NCI-H226 (cell line): ENCODE data around the gene MAML3.
"Not testable (repeated sequence)": the region's sequence is repeated elsewhere in the genome, so short reads cannot be mapped to it uniquely, and the experiment has no call there.

ENCODE experiments used
- DNase-seq: peaks from one replicate; pipeline ENCODE4 v3.0.0-alpha.2; 2015

Gene MAML3

GRCh38 chr4:139954512-139954911 is 199.5 kb downstream of the MAML3 start:
- no peak for DNase-seq

GRCh38 chr4:139951021-139951420 is 203.0 kb downstream of the MAML3 start:
- no peak for DNase-seq

DNA sequence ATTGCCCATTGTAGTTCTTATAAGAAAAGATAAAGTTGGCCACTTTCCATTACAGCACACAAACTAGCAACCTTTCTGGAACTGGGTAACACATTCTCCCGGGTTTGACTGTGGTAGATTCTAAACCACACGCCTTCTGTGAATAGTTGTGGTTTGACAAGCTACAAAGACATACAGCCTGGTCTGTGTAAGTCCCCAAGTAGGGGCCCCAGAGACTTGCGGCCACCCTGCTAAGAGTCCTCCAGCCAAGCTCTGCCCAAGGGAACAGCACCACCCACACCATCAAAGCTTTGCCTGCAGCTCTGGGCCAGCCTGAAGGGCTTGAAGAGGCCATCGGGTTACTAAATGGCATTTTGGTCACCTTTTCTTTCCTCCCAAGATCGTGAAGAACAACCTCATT is 203.4 kb downstream of the MAML3 start:
- DNase-seq = no peak

DNA sequence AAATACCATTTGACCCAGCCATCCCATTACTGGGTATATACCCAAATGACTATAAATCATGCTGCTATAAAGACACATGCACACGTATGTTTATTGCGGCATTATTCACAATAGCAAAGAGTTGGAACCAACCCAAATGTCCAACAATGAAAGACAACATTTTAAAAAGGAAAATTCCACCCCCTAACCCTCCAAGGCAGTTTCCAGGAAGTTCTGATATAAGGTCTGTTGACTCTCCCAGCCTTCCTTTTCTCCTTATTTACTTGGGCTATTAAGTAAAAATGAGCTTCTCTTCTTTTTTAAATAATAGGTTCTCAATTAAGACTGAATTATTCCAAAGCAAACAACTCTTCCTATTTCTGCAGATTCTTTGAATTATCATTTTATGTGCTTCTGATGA is 209.1 kb downstream of the MAML3 start:
- not testable (repeated sequence) for DNase-seq

- no peak for DNase-seq
These were observed 210.7 kb downstream of the MAML3 start for GRCh38 chr4:139943277-139943676.

DNA sequence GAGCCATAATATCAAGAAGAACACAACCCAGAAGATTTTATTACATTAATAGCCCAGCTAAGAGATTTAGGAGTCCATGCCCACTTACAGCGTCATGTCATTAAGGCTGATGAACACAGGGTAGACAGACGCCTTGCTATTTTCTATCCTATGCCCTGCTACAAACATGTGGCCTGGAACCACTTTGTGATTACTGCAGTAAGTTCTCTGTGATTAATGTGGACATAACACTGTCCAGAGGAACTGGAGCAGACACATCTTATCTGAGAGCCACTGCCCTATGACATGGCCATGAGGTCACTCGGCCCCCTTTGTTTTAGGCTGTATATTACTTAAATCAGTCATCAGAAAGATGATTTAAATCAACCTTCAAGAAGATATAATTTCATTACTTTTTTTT is 211.7 kb downstream of the MAML3 start:
- no peak for DNase-seq

DNA sequence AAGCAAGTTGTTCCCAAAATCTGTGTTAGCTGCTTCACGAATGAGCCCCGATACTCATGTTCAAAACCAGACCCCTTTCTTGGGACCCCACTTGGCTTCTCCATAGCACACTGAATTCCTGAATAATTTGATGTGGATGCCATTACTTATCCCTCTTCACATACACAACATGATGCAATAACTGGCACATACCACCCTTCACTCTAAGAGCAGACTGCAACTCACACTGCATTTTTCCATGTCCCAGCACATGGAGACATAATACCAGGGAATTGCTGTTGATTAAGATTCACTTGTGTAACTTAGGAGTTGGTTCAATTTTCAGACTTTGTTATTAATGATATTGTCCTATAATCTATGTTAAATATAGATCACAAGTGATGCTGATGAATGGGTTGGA is 213.4 kb downstream of the MAML3 start:
- DNase-seq = no peak

- no peak for DNase-seq
These were observed 215.6 kb downstream of the MAML3 start for GRCh38 chr4:139938414-139938813.

DNA sequence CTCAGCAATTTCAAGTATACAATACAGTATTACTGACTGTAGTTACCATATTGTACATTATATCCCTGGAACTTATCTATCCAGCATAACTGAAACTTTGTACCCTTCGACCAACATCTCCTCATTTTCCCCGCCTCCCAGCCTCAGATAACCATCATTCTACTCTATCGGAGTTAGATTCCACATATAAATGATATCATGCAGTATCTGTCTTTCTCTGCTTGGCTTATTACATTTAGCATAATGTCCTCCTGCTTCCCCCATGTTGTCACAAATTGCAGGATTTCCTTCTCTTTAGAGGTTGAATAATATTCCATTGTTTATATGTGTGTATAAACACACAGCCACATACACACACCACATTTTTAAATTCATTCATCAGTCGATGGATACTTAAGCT is 218.1 kb downstream of the MAML3 start:
- no peak for DNase-seq

DNA sequence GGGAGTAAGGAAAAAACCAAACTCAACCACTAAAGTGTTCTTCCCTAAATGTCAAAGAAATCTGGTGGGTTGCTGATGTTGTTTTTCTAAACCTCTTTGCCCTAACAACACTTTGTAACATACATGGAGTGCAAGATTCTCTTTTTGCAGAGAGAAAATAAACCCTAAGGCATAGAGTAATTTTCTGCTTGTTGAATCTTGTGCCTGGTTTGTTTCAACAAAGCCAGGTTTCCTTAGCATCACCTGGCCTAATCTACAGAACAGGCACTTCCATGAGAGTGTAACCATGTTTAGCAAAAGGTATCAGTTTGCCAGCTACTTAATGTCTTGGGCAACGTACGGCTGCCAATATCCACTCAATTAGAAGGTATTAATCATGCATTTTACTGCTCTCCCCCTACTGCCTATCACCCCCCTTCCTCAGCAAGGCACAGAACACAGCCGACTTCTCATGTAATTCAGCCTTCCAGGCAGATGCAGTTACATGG is 219.2 kb downstream of the MAML3 start:
- DNase-seq = no peak

DNA sequence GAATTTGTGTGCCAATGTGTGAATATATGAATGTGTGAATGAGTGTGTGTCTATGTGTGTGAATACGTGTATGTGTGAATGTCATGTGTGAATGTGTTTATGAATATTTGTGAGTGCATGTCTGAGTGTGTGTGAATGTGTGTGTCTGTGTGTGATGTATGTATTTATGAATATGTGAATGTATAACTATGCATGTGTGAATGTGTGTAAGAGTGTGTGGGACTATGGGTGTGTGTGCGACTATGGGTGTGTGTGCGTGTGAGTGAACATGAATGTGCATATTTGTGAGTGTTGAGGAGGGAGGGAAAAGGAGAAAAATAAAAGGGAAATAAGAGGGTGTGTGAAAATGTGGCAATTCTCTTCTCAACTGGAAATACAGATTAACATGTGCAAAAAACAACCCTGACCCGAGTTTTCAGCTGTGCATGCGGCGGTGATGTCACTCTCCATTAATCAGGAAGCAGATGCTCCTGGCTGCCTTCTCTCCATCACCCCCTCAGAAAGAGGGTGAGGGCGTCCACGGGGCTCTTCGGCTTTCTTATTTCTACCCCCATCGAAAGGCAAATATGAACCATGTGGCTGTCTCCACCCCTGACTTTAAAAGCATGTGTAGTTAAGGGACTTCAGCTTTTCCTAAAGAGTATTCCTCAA is 219.8 kb downstream of the MAML3 start:
- no peak for DNase-seq

GRCh38 chr4:139933541-139933940 is 220.4 kb downstream of the MAML3 start:
- DNase-seq = no peak

DNA sequence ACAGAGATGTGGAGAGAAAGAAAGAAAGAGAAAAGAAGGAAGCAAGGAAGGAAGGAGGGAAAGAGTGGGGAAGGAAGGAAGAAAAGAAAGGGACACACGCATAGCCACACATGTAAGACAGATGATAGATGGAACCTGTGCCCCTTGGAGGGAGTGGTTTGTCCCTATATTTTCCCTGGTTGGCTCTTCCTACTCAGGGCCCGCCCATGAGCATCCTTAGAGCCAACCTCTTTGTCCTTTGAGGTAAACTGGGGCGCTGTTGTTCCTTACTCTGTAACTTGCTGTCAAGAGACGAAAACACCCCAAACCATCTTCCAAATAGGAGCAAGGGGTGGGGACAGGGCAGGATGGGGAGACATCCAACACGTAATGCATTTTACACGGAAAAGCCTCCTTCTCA is 220.9 kb downstream of the MAML3 start:
- no peak for DNase-seq

GRCh38 chr4:139924782-139925181 is 229.2 kb downstream of the MAML3 start:
- DNase-seq = no peak

- DNase-seq = peak; percentile 50
These were observed 231.5 kb downstream of the MAML3 start for GRCh38 chr4:139922406-139923024.

DNA sequence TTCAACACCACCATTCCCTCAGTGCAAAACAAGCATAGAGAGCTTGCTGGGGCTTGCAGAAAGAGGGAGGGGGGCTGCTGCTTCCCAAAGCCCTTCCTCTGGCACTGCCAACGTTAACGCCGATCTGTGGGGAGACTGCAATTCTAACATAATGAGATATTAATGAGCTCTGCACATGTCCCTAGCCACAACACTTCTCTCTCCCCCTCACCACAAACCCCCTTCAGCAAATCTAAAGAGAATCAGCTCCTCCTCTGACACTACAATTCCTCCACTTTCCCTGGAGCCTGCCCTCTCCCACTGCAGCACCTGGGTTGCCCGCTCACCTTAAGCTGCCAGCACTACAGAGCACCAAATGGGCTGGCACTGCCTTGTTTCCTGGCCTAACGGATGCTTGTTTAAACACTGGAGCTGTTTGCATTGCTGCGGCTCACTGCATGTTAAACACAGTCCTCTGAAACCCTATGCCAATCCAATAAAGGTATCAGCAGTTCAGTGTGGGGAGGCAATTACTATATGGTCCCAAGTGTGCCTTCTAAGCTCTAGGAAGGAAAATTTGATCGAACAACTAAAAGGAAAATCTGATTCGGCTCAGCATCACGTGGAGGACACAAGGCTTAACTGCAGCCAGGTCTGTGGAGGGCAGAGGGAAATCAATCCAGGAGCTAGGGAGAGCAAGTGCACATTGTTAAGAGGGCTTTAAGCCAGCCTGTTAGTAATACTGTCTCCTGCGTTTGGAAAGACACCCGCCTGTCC is 232.4 kb downstream of the MAML3 start:
- no peak for DNase-seq

GRCh38 chr4:139920486-139921002 is 233.4 kb downstream of the MAML3 start:
- DNase-seq = no peak

DNA sequence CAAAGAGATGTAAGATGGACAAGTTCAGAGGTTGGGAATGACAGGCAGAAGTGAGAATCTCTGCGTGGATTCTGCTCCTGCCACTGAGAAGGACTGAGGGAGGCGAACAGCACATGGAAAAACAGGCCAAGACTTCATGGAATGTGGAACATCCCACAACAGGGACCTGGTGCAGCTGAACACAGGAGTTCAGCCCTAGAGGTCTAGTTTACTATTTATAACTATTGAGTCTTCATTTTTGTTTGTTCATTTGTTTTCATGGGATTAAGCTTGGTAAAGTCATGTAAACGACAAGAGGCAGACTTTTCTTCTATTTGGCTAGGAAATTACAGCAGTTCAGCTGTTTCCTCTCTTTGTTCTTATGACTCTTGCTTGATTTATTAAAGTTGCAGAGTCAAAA is 234.5 kb downstream of the MAML3 start:
- no peak for DNase-seq

DNA sequence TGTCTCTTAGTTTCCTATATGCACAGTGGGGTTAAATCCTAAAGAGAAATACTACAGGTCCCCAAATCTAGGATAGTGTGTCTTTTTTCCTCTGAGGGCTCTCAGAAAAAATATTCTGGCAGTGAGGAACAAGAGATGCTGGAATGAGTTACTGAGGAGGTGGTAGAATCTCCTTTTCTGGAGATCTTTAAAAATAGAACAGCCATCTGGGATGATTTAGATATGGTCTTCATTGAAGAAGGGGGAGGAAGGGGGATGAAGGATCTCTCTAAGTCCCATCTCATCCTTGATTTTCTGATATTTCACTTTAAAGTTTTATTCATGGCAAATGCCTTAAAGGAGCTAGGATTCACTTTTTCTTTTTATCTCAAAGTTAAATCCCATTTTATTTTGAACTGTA is 235.0 kb downstream of the MAML3 start:
- DNase-seq = no peak

- DNase-seq = no peak
These were observed 235.4 kb downstream of the MAML3 start for GRCh38 chr4:139918591-139918990.

- no peak for DNase-seq
These were observed 236.1 kb downstream of the MAML3 start for GRCh38 chr4:139917896-139918295.

DNA sequence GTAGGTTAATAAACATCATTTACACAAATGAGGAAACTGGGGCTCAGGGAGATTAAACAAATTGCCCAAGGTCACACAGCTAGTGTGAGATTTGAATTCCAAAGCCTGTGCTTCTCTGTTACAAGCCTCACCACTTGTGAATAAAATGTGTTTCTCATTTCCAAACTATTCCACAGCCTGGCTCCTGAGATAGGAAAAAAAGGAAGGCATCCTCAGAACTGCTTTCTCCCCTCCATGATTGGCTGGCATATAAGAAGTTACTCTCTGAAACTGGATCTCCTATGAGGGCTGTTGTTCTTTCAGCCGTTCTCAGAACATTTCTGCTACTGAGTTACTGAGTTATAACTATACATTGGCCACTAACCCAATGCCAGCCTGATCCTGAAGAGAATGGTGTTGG is 237.9 kb downstream of the MAML3 start:
- no peak for DNase-seq

DNA sequence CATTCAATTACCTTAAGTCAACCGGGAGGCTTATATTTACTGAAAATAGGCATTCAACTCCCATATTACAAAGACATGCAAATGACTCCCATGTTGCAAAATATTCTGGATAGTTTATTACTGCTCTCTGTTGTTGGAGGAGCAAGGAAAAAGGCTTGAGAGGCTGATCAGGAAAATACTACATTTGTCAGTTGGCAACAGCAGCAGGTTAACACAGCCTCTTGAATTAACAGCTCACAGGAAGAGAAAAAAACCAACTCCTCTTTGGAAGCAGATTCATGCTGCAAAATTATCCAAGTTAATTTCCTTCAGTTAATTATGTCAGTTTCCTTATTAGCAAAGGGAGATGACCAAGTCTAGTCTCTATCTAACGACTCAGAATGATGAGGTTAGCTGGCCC is 238.9 kb downstream of the MAML3 start:
- DNase-seq = no peak
